IPS-18c (cell line): Measurements from ENCODE around the gene POLE2.
"Not testable (repeated sequence)": the region's sequence is repeated elsewhere in the genome, so short reads cannot be mapped to it uniquely, and the experiment has no call there.

Experiments
- H3K4me3 ChIP-seq: 2 replicates; pipeline ENCODE4 v1.7.0; 2013; ENCODE audit warnings: low read depth, mild to moderate bottlenecking, low read length, moderate library complexity; ENCODE audit not compliant: insufficient read depth
- H3K9me3 ChIP-seq: one replicate; pipeline ENCODE4 v1.6.1; 2013; ENCODE audit warnings: mild to moderate bottlenecking, low read length, moderate library complexity; ENCODE audit not compliant: control insufficient read depth, insufficient read depth

POLE2 gene

GRCh38 chr14:49623941-49624839 lies 63.8 kb downstream of the POLE2 start:
- no peak overlapping the region for H3K4me3 ChIP-seq
- no peaks in the 10 kb centered on the region for H3K9me3 ChIP-seq

- no peak overlapping the region for H3K4me3 ChIP-seq
These were observed 64.6 kb downstream of the POLE2 start for GRCh38 chr14:49623387-49623786.

GRCh38 chr14:49622022-49622607 lies 65.9 kb downstream of the POLE2 start:
- Histone ChIP-seq H3K4me3 (peak overlapping the region; percentile 85; the same call in 1 of the 2 replicates), H3K9me3 (no peaks in the 10 kb centered on the region)

More at GRCh38 chr14:49623387-49623786, 64.6 kb downstream of the POLE2 start:
- no peaks in the 10 kb centered on the region for H3K9me3 ChIP-seq

GRCh38 chr14:49621114-49621881 lies 66.7 kb downstream of the POLE2 start:
- Histone ChIP-seq H3K9me3 (no peaks in the 10 kb centered on the region), H3K4me3 (peak overlapping the region; percentile 85)

- peak within 1 kb of the TSS; percentile 85 for H3K4me3 ChIP-seq
- H3K9me3 ChIP-seq: no peaks in the 10 kb centered on the region
These were observed 67.6 kb downstream of the POLE2 start, which contains the start of the genes MGAT2 and RPL36AL for GRCh38 chr14:49620182-49621113. TSS of gene MGAT2 (plus strand) at chr14:49620799. CDS start at chr14:49621269, 470 bp downstream. TSS of gene RPL36AL (minus strand) at chr14:49620626. CDS start at chr14:49619104, 1,522 bp downstream.

GRCh38 chr14:49619730-49620129 lies 68.3 kb downstream of the POLE2 start:
- no peaks in the 10 kb centered on the region for H3K9me3 ChIP-seq
- H3K4me3 ChIP-seq: peak overlapping the region; percentile 85

GRCh38 chr14:49619273-49619672 lies 68.7 kb downstream of the POLE2 start:
- H3K4me3 ChIP-seq: peak overlapping the region; percentile 85
- H3K9me3 ChIP-seq: not testable (repeated sequence)

GRCh38 chr14:49617852-49618519 lies 70.0 kb downstream of the POLE2 start:
- Histone ChIP-seq H3K4me3 (no peak overlapping the region), H3K9me3 (no peaks in the 10 kb centered on the region)

- Histone ChIP-seq H3K4me3 (no peak overlapping the region), H3K9me3 (no peaks in the 10 kb centered on the region)
These were observed 72.2 kb downstream of the POLE2 start for GRCh38 chr14:49615776-49616175.

- H3K9me3 ChIP-seq: no peaks in the 10 kb centered on the region
- H3K4me3 ChIP-seq: no peak overlapping the region
These were observed 73.8 kb downstream of the POLE2 start for GRCh38 chr14:49614196-49614595.

- no peaks in the 10 kb centered on the region for H3K9me3 ChIP-seq
- H3K4me3 ChIP-seq: no peak overlapping the region
These were observed 75.3 kb downstream of the POLE2 start for GRCh38 chr14:49612671-49613070.

- no peak overlapping the region for H3K4me3 ChIP-seq
- H3K9me3 ChIP-seq: no peaks in the 10 kb centered on the region
These were observed 75.8 kb downstream of the POLE2 start for GRCh38 chr14:49612251-49612650.

GRCh38 chr14:49607583-49607982 lies 80.4 kb downstream of the POLE2 start:
- no peaks in the 10 kb centered on the region for H3K9me3 ChIP-seq
- H3K4me3 ChIP-seq: no peak overlapping the region

GRCh38 chr14:49598485-49599300 lies 89.3 kb downstream of the POLE2 start, which contains the start of gene LRR1:
TSS of gene LRR1 (plus strand) at chr14:49598940. CDS start at chr14:49599021, 81 bp downstream.
- Histone ChIP-seq H3K9me3 (no peaks in the 10 kb centered on the region), H3K4me3 (peak within 1 kb of the TSS; percentile 95)

GRCh38 chr14:49598189-49598484 lies 89.9 kb downstream of the POLE2 start:
- Histone ChIP-seq H3K9me3 (no peaks in the 10 kb centered on the region), H3K4me3 (peak overlapping the region; percentile 95)
